ENCODE data around the gene IL4I1. TPM values are rescaled to one million over a fixed set of nuclear protein-coding genes. Genes with fewer than 3 reads are reported as not detected.

The IL4I1 gene
- total and polyA plus RNA-seq, 2 donors (not counting 1 experiment from before 2014, with no cell fraction given): 0.48 to 3.1 TPM

DNA sequence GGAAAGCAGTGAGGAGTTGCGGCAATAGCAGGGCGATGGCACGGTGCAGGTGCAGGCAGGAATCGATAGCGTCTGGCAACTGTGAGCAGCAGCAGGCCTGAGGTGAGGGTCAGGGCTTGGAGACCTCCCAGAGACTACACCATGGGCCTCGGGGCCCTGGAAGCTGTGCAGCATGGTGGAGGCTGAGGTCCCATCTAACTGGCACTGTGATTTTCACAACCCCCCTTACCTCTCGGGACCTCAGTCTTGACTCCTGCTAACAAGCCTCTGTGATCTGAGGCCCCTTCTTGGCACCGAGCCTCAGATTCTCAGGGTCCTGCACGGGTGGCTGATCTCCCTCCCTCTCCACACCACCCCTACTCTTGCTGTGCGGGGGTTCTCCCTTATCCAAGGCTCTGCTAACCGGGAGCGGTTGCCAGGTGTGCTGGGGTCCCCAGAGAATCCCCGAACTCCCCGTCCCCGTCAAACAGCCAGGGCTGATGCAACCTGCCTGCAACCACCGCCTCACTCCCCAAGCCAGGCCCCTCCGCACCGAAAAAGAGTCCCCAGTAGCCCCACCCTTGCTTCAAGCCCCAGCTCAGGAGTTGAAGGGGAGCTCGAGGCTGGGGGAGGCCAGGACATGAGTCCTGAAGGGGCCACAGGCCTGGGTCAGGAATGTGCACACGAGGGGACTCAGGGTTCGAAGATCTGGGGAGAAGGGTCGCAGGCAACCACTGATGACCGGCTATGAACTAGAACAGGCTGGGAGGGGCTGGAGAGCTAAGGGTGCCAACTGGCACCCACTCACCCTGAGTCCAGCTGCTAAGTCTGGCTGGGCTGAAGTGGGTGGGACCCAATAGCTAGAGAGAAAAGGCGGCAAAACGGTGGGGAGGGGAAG is 27.6 kb upstream of the IL4I1 start:
- Histone ChIP-seq H3K36me3 (replicated peaks in 1 of 2; ENCODE audit: control extremely low read depth in 1 of 2, control insufficient read depth in 1 of 2, extremely low read depth in 1 of 2, insufficient read depth in 2 of 2, low read length in 1 of 2) (peaks cover 1 to 46% of the 10 kb centered on the region in 2 experiments), H3K79me2 (ENCODE audit: control insufficient read depth, insufficient read depth, low read length) (peaks cover 100% of the 10 kb centered on the region), H3K4me1 (ENCODE audit: control insufficient read depth in 2 of 2, insufficient read depth in 2 of 2, low read length in 2 of 2) (peaks cover 15 to 32% of the 10 kb centered on the region in 2 donors), H3K9me3 (ENCODE audit: control extremely low read depth in 1 of 3, control insufficient read depth in 2 of 3, insufficient read depth in 1 of 3, low read length in 2 of 3) (no peaks in the 10 kb centered on the region), H3K4me2 (replicated peaks; ENCODE audit: low read depth, low read length, poor library complexity, severe bottlenecking) (peak overlapping the region; percentile 8), H3K9ac (ENCODE audit: low read length) (no peak overlapping the region), H2AFZ (ENCODE audit: insufficient read depth, low read depth, low read length, poor library complexity, severe bottlenecking) (no peak overlapping the region), H3K4me3 (ENCODE audit: control extremely low read depth in 1 of 5, extremely low read depth in 1 of 5, insufficient read depth in 1 of 5, low read depth in 2 of 5, low read length in 4 of 5) (no peak overlapping the region), H3K27me3 (replicated peaks in 1 of 4; ENCODE audit: control extremely low read depth in 1 of 4, control insufficient read depth in 3 of 4, insufficient read depth in 4 of 4, low read length in 3 of 4) (no peaks in the 10 kb centered on the region), H4K20me1 (ENCODE audit: control insufficient read depth, insufficient read depth, low read length, poor library complexity, severe bottlenecking) (peaks cover 87% of the 10 kb centered on the region), H3K27ac (ENCODE audit: low read length in 2 of 2) (no peak overlapping the region)
- no peak for TF ChIP-seq EZH2 (IDR thresholded peaks at IDR 0.05; ENCODE audit: borderline replicate concordance, insufficient read depth, low read depth, low read length, poor library complexity, severe bottlenecking)
- TF ChIP-seq, protein P1, sequence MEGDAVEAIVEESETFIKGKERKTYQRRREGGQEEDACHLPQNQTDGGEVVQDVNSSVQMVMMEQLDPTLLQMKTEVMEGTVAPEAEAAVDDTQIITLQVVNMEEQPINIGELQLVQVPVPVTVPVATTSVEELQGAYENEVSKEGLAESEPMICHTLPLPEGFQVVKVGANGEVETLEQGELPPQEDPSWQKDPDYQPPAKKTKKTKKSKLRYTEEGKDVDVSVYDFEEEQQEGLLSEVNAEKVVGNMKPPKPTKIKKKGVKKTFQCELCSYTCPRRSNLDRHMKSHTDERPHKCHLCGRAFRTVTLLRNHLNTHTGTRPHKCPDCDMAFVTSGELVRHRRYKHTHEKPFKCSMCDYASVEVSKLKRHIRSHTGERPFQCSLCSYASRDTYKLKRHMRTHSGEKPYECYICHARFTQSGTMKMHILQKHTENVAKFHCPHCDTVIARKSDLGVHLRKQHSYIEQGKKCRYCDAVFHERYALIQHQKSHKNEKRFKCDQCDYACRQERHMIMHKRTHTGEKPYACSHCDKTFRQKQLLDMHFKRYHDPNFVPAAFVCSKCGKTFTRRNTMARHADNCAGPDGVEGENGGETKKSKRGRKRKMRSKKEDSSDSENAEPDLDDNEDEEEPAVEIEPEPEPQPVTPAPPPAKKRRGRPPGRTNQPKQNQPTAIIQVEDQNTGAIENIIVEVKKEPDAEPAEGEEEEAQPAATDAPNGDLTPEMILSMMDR (IDR thresholded peaks at IDR 0.05): no peak
- H3K4me3 Mint-ChIP-seq: no peak overlapping the region
- no peak for ATAC-seq (ENCODE audit: low read depth)
- peak overlapping the region; percentile 61 for H3K27ac Mint-ChIP-seq
- 76% methylated on average over 24 of the region's 25 CpGs for WGBS (ENCODE audit: insufficient coverage)
- ChIA-PET POLR2A (no interaction called here), CTCF (interaction anchor here (0.6 kb wide), 1 partner anchor 21 kb away, joined by 5 read pairs; no protein-coding TSS in a partner anchor)
- intact Hi-C loops (cut with micrococcal nuclease): loop anchor here (10.0 kb wide), 1 partner anchor 881 kb away; no protein-coding TSS in a partner anchor
- no peaks in the 10 kb centered on the region for H3K9me3 Mint-ChIP-seq (ENCODE audit: insufficient read depth)
- no peaks in the 10 kb centered on the region for H3K27me3 Mint-ChIP-seq
- DNase-seq: no peak
- peaks cover 60% of the 10 kb centered on the region for H3K4me1 Mint-ChIP-seq

All from B cell (primary cell).